PC-9 (cell line): Measurements from ENCODE around the gene KREMEN1.

ENCODE experiments used
- CTCF ChIP-seq: fragments of 200-600 bp; sonication (generic); conservative IDR thresholded peaks from 2 replicates; pipeline ENCODE4 v1.6.1; 2017; ENCODE audit warnings: mixed run types, antibody characterized with exemption, mild to moderate bottlenecking, moderate library complexity
- EZH2 ChIP-seq: fragments of 200-600 bp; sonication (generic); IDR thresholded peaks from 2 replicates; pipeline ENCODE4 v1.8.0; 2017; ENCODE audit warnings: antibody characterized with exemption, low read depth

DNA sequence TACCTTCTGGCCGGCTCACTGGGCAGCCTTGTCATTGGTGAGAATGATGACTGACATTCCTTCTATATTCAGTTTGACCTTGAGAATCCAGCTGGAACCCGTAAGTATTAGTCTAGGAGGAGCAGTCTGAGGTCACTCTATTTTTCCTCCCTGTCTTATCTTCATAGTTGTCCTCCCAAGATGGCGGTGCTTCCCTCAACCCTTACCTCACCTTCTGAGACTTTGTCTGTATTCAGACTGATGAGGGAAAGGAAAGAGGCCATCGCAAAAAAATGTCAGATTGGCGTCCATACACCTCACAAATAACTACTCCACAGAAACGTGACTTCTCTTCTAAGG lies 6.0 kb downstream of the KREMEN1 start:
- TF ChIP-seq CTCF (no peak), EZH2 (no peak)
